Ishikawa (cell line): ENCODE results near the gene DDX41.

ENCODE experiments used
- CEBPB ChIP-seq: IDR thresholded peaks from 2 replicates; pipeline ENCODE4 v1.6.1; 2012
- CREB1 ChIP-seq: IDR thresholded peaks from 2 replicates; pipeline ENCODE4 v1.6.1; 2012; ENCODE audit warnings: low read depth
- EGR1 ChIP-seq: IDR thresholded peaks from 2 replicates; pipeline ENCODE4 v1.6.1; 2012
- EP300 ChIP-seq: IDR thresholded peaks from 2 replicates; pipeline ENCODE4 v1.6.1; 2012; ENCODE audit warnings: borderline replicate concordance
- FOXM1 ChIP-seq: IDR thresholded peaks from 2 replicates; pipeline ENCODE4 v1.6.1; 2012; ENCODE audit warnings: low read depth, borderline replicate concordance
- MAX ChIP-seq: IDR thresholded peaks from 2 replicates; pipeline ENCODE4 v1.6.1; 2012
- NFIC ChIP-seq: IDR thresholded peaks from 2 replicates; pipeline ENCODE4 v1.6.1; 2012
- RAD21 ChIP-seq: IDR thresholded peaks from 2 replicates; pipeline ENCODE4 v1.6.1; 2012; ENCODE audit warnings: low read depth
- REST ChIP-seq: IDR thresholded peaks from 2 replicates; pipeline ENCODE4 v1.6.1; 2012; ENCODE audit warnings: low read depth, mild to moderate bottlenecking
- TAF1 ChIP-seq: IDR thresholded peaks from 2 replicates; pipeline ENCODE4 v1.6.1; 2012; ENCODE audit warnings: low read depth, mild to moderate bottlenecking
- TCF12 ChIP-seq: IDR thresholded peaks from 2 replicates; pipeline ENCODE4 v1.6.1; 2012; ENCODE audit warnings: low read depth
- TEAD4 ChIP-seq: IDR thresholded peaks from 2 replicates; pipeline ENCODE4 v1.6.1; 2012
- USF1 ChIP-seq: IDR thresholded peaks from 2 replicates; pipeline ENCODE4 v1.6.1; 2012
- YY1 ChIP-seq: IDR thresholded peaks from 2 replicates; pipeline ENCODE4 v1.6.1; 2012; ENCODE audit warnings: low read depth
- ZBTB7A ChIP-seq: IDR thresholded peaks from 2 replicates; pipeline ENCODE4 v1.6.1; 2012; ENCODE audit warnings: low read depth

Gene DDX41

GRCh38 chr5:177477701-177478477 lies 38.9 kb downstream of the DDX41 start:
- TF ChIP-seq TEAD4 (no peak), NFIC (no peak), FOXM1 (no peak), EP300 (no peak), CREB1 (no peak), USF1 (no peak), CEBPB (no peak), REST (no peak), TAF1 (no peak), ZBTB7A (no peak), RAD21 (no peak), TCF12 (no peak), EGR1 (no peak), YY1 (no peak), MAX (no peak)

- TF ChIP-seq RAD21, result no peak
- TF ChIP-seq NFIC, result no peak
- no peak for TF ChIP-seq FOXM1
- no peak for TF ChIP-seq USF1
- no peak for TF ChIP-seq TEAD4
- no peak for TF ChIP-seq YY1
- no peak for TF ChIP-seq TAF1
- no peak for TF ChIP-seq REST
- TF ChIP-seq ZBTB7A, result no peak
- no peak for TF ChIP-seq EGR1
- no peak for TF ChIP-seq MAX
- no peak for TF ChIP-seq TCF12
These were observed 40.1 kb downstream of the DDX41 start for GRCh38 chr5:177476531-177477233.

GRCh38 chr5:177475563-177476427 lies 41.0 kb downstream of the DDX41 start:
- TF ChIP-seq FOXM1 (no peak), EP300 (no peak), TAF1 (no peak), ZBTB7A (no peak), CEBPB (no peak), MAX (peak; percentile 29; the same call in 1 of the 2 replicates)

- TF ChIP-seq ZBTB7A (no peak), EP300 (no peak), CEBPB (no peak), EGR1 (no peak), NFIC (no peak), REST (no peak), MAX (no peak), RAD21 (no peak), YY1 (no peak), CREB1 (no peak), TCF12 (no peak), USF1 (no peak), FOXM1 (no peak)
These were observed 41.8 kb downstream of the DDX41 start for GRCh38 chr5:177474846-177475562.
